ENCODE data around the gene KIFBP. TPM values are rescaled to one million over a fixed set of nuclear protein-coding genes. Genes with fewer than 3 reads are reported as not detected.

Gene KIFBP
- total RNA-seq, 1 experiment from 2014 or later = 65.9 TPM

DNA sequence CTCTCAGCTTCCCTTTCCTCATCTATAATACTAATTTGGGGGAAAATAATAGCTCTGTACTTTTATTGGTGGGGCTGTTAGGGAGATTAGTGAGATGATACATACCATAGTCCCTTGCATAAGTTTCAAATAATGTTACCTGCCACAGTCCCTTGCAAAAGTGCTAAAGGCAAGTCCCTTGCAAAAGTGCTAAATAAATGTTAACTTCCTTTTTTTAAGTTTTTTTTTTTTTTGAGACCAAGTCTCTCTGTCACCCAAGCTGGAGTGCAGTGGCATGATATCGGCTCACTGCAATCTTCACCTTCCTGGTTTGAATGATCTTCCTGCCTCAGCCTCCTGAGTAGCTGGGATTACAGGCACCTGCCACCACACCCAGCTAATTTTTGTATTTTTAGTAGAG lies 55.9 kb downstream of the KIFBP start:
- H3K4me2 ChIP-seq (ENCODE audit: low read length) = no peak overlapping the region
- no peaks in the 10 kb centered on the region for H3F3A ChIP-seq (ENCODE audit: low read length, unreplicated experiment)
- no peak overlapping the region for H3K4me3 ChIP-seq (ENCODE audit: low read length)
- no peaks in the 10 kb centered on the region for H3K9me3 ChIP-seq (ENCODE audit: low read length)
- no TSS peak for BruUV-seq (replicated peaks)
- no peak for TF ChIP-seq EZH2 (IDR thresholded peaks at IDR 0.05; ENCODE audit: low read length, unreplicated experiment)
- TF ChIP-seq, protein P1, sequence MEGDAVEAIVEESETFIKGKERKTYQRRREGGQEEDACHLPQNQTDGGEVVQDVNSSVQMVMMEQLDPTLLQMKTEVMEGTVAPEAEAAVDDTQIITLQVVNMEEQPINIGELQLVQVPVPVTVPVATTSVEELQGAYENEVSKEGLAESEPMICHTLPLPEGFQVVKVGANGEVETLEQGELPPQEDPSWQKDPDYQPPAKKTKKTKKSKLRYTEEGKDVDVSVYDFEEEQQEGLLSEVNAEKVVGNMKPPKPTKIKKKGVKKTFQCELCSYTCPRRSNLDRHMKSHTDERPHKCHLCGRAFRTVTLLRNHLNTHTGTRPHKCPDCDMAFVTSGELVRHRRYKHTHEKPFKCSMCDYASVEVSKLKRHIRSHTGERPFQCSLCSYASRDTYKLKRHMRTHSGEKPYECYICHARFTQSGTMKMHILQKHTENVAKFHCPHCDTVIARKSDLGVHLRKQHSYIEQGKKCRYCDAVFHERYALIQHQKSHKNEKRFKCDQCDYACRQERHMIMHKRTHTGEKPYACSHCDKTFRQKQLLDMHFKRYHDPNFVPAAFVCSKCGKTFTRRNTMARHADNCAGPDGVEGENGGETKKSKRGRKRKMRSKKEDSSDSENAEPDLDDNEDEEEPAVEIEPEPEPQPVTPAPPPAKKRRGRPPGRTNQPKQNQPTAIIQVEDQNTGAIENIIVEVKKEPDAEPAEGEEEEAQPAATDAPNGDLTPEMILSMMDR (conservative IDR thresholded peaks at IDR 0.05; ENCODE audit: low read depth, low read length) = no peak
- TF ChIP-seq EZH2phosphoT487 (IDR thresholded peaks at IDR 0.05; ENCODE audit: borderline replicate concordance, low read length) = no peak
- ChIA-PET POLR2A (ENCODE audit: unreplicated experiment) (no interaction called here), CTCF (no interaction called here)
- H3K4me1 ChIP-seq (ENCODE audit: insufficient read depth, low read length) = peaks cover 10% of the 10 kb centered on the region; the same call in 1 of the 2 replicates
- no peaks in the 10 kb centered on the region for H4K20me1 ChIP-seq (ENCODE audit: low read length)
- ATAC-seq = no peak
- no peaks in the 10 kb centered on the region for H3K36me3 ChIP-seq (ENCODE audit: low read depth, low read length)
- H3K27ac ChIP-seq (ENCODE audit: low read length) = no peak overlapping the region
- no peaks in the 10 kb centered on the region for H3K79me2 ChIP-seq (ENCODE audit: low read length)
- intact Hi-C loops (cut with micrococcal nuclease) = no loop called here
- no peak for DNase-seq
- no peaks in the 10 kb centered on the region for H3K27me3 ChIP-seq (ENCODE audit: low read length)
- no peak overlapping the region for H2AFZ ChIP-seq (ENCODE audit: low read length)
- H3K9ac ChIP-seq (ENCODE audit: low read length) = no peak overlapping the region
- no peaks in the 10 kb centered on the region for H3K9me2 ChIP-seq (replicated peaks; ENCODE audit: low read length)

DNA sequence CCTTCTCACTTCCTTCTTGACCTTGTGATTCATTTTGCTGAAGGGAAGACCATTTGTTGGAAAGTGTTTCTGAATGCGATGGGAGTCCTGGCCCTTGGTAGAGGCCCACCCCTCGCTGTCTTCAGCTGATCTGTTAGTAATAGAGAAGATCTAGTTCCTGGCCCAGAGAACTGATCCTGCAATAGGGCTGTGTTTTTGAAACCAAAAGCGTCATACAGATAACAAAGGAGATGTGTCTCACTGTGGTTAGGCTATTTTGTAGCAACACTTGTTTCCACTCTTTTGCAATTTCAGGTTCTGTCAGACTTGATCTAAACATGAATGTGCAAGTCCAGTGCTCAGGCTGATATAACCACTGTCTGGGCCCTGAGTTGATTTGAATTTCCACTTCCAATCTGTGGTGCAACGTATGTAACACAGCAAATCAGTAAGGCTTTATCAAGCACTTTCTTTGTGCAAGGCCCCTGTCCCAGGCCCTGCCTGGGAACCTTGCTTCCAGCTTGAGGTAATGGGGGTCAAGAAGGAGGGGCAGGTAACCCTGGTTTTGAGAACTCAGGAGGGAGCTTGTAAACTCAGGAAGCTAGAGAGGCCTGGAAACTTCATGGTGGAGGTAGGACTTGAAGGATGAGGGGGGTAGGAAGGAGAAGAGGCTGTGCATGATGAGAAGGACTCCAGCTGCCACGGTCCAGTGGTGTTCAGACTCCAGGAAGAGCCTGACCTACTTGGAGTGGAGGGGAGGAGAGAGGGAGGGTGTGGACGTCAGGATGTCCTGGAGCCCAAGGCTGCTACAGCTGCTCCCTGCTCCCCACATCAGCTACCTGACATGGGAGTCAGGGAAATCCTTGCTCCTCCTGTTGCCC lies 57.1 kb downstream of the KIFBP start:
- H4K20me1 ChIP-seq (ENCODE audit: low read length) = no peaks in the 10 kb centered on the region
- POLR2A ChIA-PET (ENCODE audit: unreplicated experiment) = no interaction called here
- no peaks in the 10 kb centered on the region for H3K9me2 ChIP-seq (replicated peaks; ENCODE audit: low read length)
- CTCF ChIA-PET = no interaction called here
- no peaks in the 10 kb centered on the region for H3K79me2 ChIP-seq (ENCODE audit: low read length)
- H3K4me2 ChIP-seq (ENCODE audit: low read length) = no peak overlapping the region
- peaks cover 10% of the 10 kb centered on the region; the same call in 1 of the 2 replicates for H3K4me1 ChIP-seq (ENCODE audit: insufficient read depth, low read length)
- intact Hi-C loops (cut with micrococcal nuclease) = no loop called here
- H3F3A ChIP-seq (ENCODE audit: low read length, unreplicated experiment) = no peaks in the 10 kb centered on the region
- H3K4me3 ChIP-seq (ENCODE audit: low read length) = no peak overlapping the region
- H3K9ac ChIP-seq (ENCODE audit: low read length) = no peak overlapping the region
- no peaks in the 10 kb centered on the region for H3K27me3 ChIP-seq (ENCODE audit: low read length)
- BruUV-seq (replicated peaks) = no TSS peak
- H2AFZ ChIP-seq (ENCODE audit: low read length) = peak overlapping the region; percentile 8
- TF ChIP-seq EZH2phosphoT487 (IDR thresholded peaks at IDR 0.05; ENCODE audit: borderline replicate concordance, low read length) = no peak
- TF ChIP-seq, protein P1 (conservative IDR thresholded peaks at IDR 0.05; ENCODE audit: low read depth, low read length) = no peak
- TF ChIP-seq EZH2 (IDR thresholded peaks at IDR 0.05; ENCODE audit: low read length, unreplicated experiment) = no peak
- H3K36me3 ChIP-seq (ENCODE audit: low read depth, low read length) = no peaks in the 10 kb centered on the region
- peak; percentile 21; the same call in 1 of the 2 replicates for ATAC-seq
- no peak overlapping the region for H3K27ac ChIP-seq (ENCODE audit: low read length)
- peak; percentile 68 for DNase-seq
- no peaks in the 10 kb centered on the region for H3K9me3 ChIP-seq (ENCODE audit: low read length)

Measured in PC-3 (cell line).